ENCODE data around the gene ZNF282. TPM values are rescaled to one million over a fixed set of nuclear protein-coding genes. Genes with fewer than 3 reads are reported as not detected.

The ZNF282 gene
- total and polyA plus RNA-seq, 9 of the 15 experiments (the other 6 are each of a cell fraction or from before 2014, with no cell fraction given): 0.76 to 58.6 (median 17.4) TPM

GRCh38 chr7:149195180-149196150 is at the start of gene ZNF282 (continued):
- TF ChIP-seq ATF6 (CRISPR knock-in tag; IDR thresholded peaks at IDR 0.05) (0 out of 2 replicates have a peak, but pooled peaks have one; percentile 17), C11orf30 (IDR thresholded peaks at IDR 0.05; ENCODE audit: low read depth) (peak; percentile 85), TOE1 (IDR thresholded peaks at IDR 0.05; ENCODE audit: borderline replicate concordance) (peak; percentile 80), TOE1 (CRISPR knock-in tag; IDR thresholded peaks at IDR 0.05; ENCODE audit: borderline replicate concordance, low read depth) (no peak), YY1 (IDR thresholded peaks at IDR 0.05; ENCODE audit: borderline replicate concordance in 1 of 3, control insufficient read depth in 1 of 3, extremely low read depth in 1 of 3, insufficient read depth in 3 of 3, insufficient read length in 1 of 3, insufficient replicate concordance in 2 of 3, low read depth in 1 of 3, low read length in 2 of 3) (peak; percentile 69 to 82 (median 81)), POLR2AphosphoS5 (IDR thresholded peaks at IDR 0.05; ENCODE audit: control insufficient read depth, insufficient read depth, low read depth, low read length) (peak; percentile 88; the same call in 1 of the 2 replicates), NRF1 (conservative IDR thresholded peaks at IDR 0.05 in 1 of 2, IDR thresholded peaks at IDR 0.05 in 1 of 2) (peak; percentile 56 to 61), AFF1 (IDR thresholded peaks at IDR 0.05; ENCODE audit: low read depth in 1 of 2, partially characterized antibody in 2 of 2) (peak in 1 of 2 experiments; percentile 44), ZNF584 (CRISPR knock-in tag; IDR thresholded peaks at IDR 0.05; ENCODE audit: low read depth) (no peak), SOX6 (IDR thresholded peaks at IDR 0.05) (peak; percentile 39; the same call in 1 of the 2 replicates), MEIS2 (IDR thresholded peaks at IDR 0.05; ENCODE audit: partially characterized antibody) (no peak), ZNF263 (CRISPR knock-in tag; IDR thresholded peaks at IDR 0.05; ENCODE audit: borderline replicate concordance) (peak; percentile 72; the same call in 1 of the 2 replicates), CC2D1A (IDR thresholded peaks at IDR 0.05) (peak; percentile 71; the same call in 1 of the 2 replicates), ZNF124 (CRISPR knock-in tag; IDR thresholded peaks at IDR 0.05) (no peak), BMI1 (IDR thresholded peaks at IDR 0.05; ENCODE audit: low read length) (peak; percentile 9; the same call in 1 of the 2 replicates), TRIM24 (IDR thresholded peaks at IDR 0.05) (peak in 1 of 2 experiments; percentile 22; a peak in 1 of 4 replicates), ZNF589 (CRISPR knock-in tag; IDR thresholded peaks at IDR 0.05; ENCODE audit: low read depth) (no peak; the same call in 1 of the 2 replicates), HLTF (IDR thresholded peaks at IDR 0.05) (no peak)
